Suprapubic skin (tissue), 4 donors: Measurements from ENCODE around the gene RPS6KA3. TPM values are rescaled to one million over a fixed set of nuclear protein-coding genes. Genes with fewer than 3 reads are reported as not detected.

Source experiments
- DNase-seq, 2 donors: peaks; one replicate each; pipeline ENCODE4 v3.0.0-alpha.2; 2019; ENCODE audit warnings: low spot score in 2 of 2
- H3K27ac ChIP-seq: fragments of 200-600 bp; sonication (generic); one replicate; pipeline ENCODE4 v1.5.1; 2019
- H3K27me3 ChIP-seq: fragments of 200-600 bp; sonication (generic); one replicate; pipeline ENCODE4 v1.5.1; 2019
- H3K36me3 ChIP-seq: fragments of 200-600 bp; sonication (generic); one replicate; pipeline ENCODE4 v1.5.1; 2019
- H3K4me1 ChIP-seq: fragments of 200-600 bp; sonication (generic); one replicate; pipeline ENCODE4 v1.5.1; 2019
- H3K4me3 ChIP-seq: fragments of 200-600 bp; sonication (generic); one replicate; pipeline ENCODE4 v1.5.1; 2019; ENCODE audit warnings: mild to moderate bottlenecking
- H3K9me3 ChIP-seq: fragments of 200-600 bp; sonication (generic); one replicate; pipeline ENCODE4 v1.5.1; 2019
- CTCF ChIP-seq, 2 donors: fragments of 200-600 bp in 1 of 2; fragments of 450-650 bp in 1 of 2; sonication (generic) in 1 of 2; IDR thresholded peaks; one replicate each; pipeline ENCODE4 v1.5.1; 2016 to 2019; ENCODE audit warnings: antibody characterized with exemption in 2 of 2, mild to moderate bottlenecking in 1 of 2, moderate library complexity in 1 of 2
- EP300 ChIP-seq: sonication (generic); formaldehyde crosslinking; IDR thresholded peaks from one replicate; pipeline ENCODE4 v1.6.1; 2017; ENCODE audit warnings: antibody characterized with exemption
- POLR2A ChIP-seq, 2 donors: fragments of 450-650 bp; IDR thresholded peaks; one replicate each; pipeline ENCODE4 v1.6.1; 2017; ENCODE audit warnings: antibody characterized with exemption in 2 of 2, mild to moderate bottlenecking in 2 of 2, moderate library complexity in 2 of 2
- POLR2AphosphoS5 ChIP-seq, 3 donors: sonication (generic); formaldehyde crosslinking; IDR thresholded peaks; one replicate each; pipeline ENCODE4 v1.6.1; 2017; ENCODE audit warnings: antibody characterized with exemption in 3 of 3
- WGBS: methylation state at CpG from one replicate; pipeline ENCODE4 v1.1.5; 2018; 5-methylcytosine and 5-hydroxymethylcytosine counted together
- total RNA-seq, 4 donors: library from RNA; depleted of rRNA; stranded (reverse); fragments of >200 nt; gene quantifications; one replicate each; pipeline ENCODE4 v1.1.0, GENCODE V29; 2016

RPS6KA3 gene
- total RNA-seq, 4 donors from 2014 or later = 27.2 to 36.0 (median 32.2) TPM

DNA sequence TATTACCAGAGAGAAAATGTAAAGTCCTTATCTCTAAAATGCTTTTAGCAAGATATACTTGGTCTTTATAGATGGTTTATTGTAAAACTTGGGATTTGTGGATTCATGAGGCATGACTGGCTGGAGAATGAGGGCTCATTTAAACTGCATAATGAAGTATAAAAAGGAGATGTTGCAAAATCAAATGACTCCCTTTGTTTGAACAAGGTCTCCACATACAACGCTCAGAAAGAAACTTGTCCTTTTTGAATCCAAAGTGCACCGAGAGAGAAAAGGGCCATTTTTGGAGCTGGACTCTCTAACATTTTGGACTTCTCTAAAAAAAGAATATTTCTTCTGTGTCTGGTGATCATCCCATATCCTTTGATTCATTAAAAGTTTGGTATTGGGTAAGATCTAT lies 117.4 kb downstream of the RPS6KA3 start:
- Histone ChIP-seq H3K27ac (no peak overlapping the region), H3K36me3 (peaks cover 13% of the 10 kb centered on the region), H3K9me3 (no peaks in the 10 kb centered on the region), H3K27me3 (no peaks in the 10 kb centered on the region), H3K4me1 (no peaks in the 10 kb centered on the region), H3K4me3 (no peak overlapping the region)
- no peak for TF ChIP-seq POLR2AphosphoS5 (IDR thresholded peaks at IDR 0.05)
- TF ChIP-seq EP300 = no peak
- no peak for TF ChIP-seq CTCF (IDR thresholded peaks at IDR 0.05)
- no peak for TF ChIP-seq POLR2A (IDR thresholded peaks at IDR 0.05)
- WGBS = 89% methylated on average over 2 of the region's 2 CpGs
- no peak for DNase-seq

- WGBS = 81% methylated on average over 1 of the region's 1 CpG
- no peaks in the 10 kb centered on the region for H3K4me1 ChIP-seq
- H3K4me3 ChIP-seq = no peak overlapping the region
- H3K9me3 ChIP-seq = no peaks in the 10 kb centered on the region
- no peaks in the 10 kb centered on the region for H3K27me3 ChIP-seq
- TF ChIP-seq CTCF (IDR thresholded peaks at IDR 0.05) (no peak), EP300 (no peak), POLR2A (IDR thresholded peaks at IDR 0.05) (no peak), POLR2AphosphoS5 (IDR thresholded peaks at IDR 0.05) (no peak)
- H3K36me3 ChIP-seq = peaks cover 3% of the 10 kb centered on the region
- no peak for DNase-seq
- H3K27ac ChIP-seq = no peak overlapping the region
These were observed 119.1 kb downstream of the RPS6KA3 start for GRCh38 chrX:20147561-20147960.

DNA sequence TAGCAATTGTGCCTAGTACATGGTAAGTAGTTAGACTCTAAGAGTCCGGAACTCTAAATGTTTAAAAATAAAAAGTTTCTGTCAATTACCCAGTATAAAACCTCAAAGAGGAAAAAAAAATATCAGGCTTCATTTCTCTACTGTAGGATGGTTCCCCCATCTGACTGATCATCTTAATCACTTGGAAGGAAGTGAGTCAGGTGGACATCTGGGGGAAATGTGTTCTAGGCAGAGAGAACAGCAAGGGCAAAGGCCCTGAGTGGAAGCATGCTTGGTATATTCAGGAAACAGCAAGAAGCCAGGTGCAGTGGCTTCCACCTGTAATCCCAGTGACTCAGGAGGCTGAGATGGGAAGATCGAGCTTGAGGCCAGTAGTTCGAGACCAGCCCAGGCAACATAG lies 122.2 kb downstream of the RPS6KA3 start:
- no peak for DNase-seq
- H3K27me3 ChIP-seq = no peaks in the 10 kb centered on the region
- no peak overlapping the region for H3K27ac ChIP-seq
- peaks cover 5% of the 10 kb centered on the region for H3K4me1 ChIP-seq
- no peaks in the 10 kb centered on the region for H3K36me3 ChIP-seq
- H3K9me3 ChIP-seq = no peaks in the 10 kb centered on the region
- H3K4me3 ChIP-seq = no peak overlapping the region
- WGBS = 76% methylated on average over 3 of the region's 3 CpGs
- TF ChIP-seq POLR2A (IDR thresholded peaks at IDR 0.05) (no peak), EP300 (no peak), POLR2AphosphoS5 (IDR thresholded peaks at IDR 0.05) (no peak), CTCF (IDR thresholded peaks at IDR 0.05) (no peak)

GRCh38 chrX:20143561-20143960 lies 123.1 kb downstream of the RPS6KA3 start:
- WGBS = 67% methylated on average over 2 of the region's 2 CpGs
- DNase-seq = no peak

GRCh38 chrX:20143111-20143510 lies 123.6 kb downstream of the RPS6KA3 start:
- Histone ChIP-seq H3K27me3 (no peaks in the 10 kb centered on the region), H3K9me3 (no peaks in the 10 kb centered on the region), H3K4me3 (no peak overlapping the region), H3K27ac (no peak overlapping the region), H3K36me3 (no peaks in the 10 kb centered on the region), H3K4me1 (peaks cover 12% of the 10 kb centered on the region)
- DNase-seq = no peak
- WGBS = 69% methylated on average over 6 of the region's 6 CpGs
- TF ChIP-seq EP300 = no peak
- TF ChIP-seq CTCF (IDR thresholded peaks at IDR 0.05) = no peak
- no peak for TF ChIP-seq POLR2A (IDR thresholded peaks at IDR 0.05)

More at GRCh38 chrX:20143561-20143960, 123.1 kb downstream of the RPS6KA3 start:
- peaks cover 12% of the 10 kb centered on the region for H3K4me1 ChIP-seq
- no peaks in the 10 kb centered on the region for H3K27me3 ChIP-seq
- H3K36me3 ChIP-seq = no peaks in the 10 kb centered on the region
- no peak overlapping the region for H3K27ac ChIP-seq
- no peak for TF ChIP-seq POLR2AphosphoS5 (IDR thresholded peaks at IDR 0.05)
- no peak for TF ChIP-seq EP300
- TF ChIP-seq POLR2A (IDR thresholded peaks at IDR 0.05) = no peak
- TF ChIP-seq CTCF (IDR thresholded peaks at IDR 0.05) = no peak
- no peak overlapping the region for H3K4me3 ChIP-seq
- H3K9me3 ChIP-seq = no peaks in the 10 kb centered on the region
